Thoracic aorta (tissue), 2 donors: ENCODE data around the gene FAM184A. TPM values are rescaled to one million over a fixed set of nuclear protein-coding genes. Genes with fewer than 3 reads are reported as not detected.
"Not testable (repeated sequence)": the region's sequence is repeated elsewhere in the genome, so short reads cannot be mapped to it uniquely, and the experiment has no call there.

Source experiments
- ATAC-seq: fragments of 150-250 bp; one replicate; pipeline ENCODE4 v1.8.0; 2017; ENCODE audit warnings: low read depth; ENCODE audit not compliant: insufficient number of reproducible peaks, low FRiP score
- DNase-seq: peaks from one replicate; pipeline ENCODE4 v3.0.0-alpha.2; 2020; ENCODE audit warnings: low spot score
- H3K27ac ChIP-seq, 2 donors: fragments of 200-600 bp; sonication (generic); 1 replicate in 1 of 2; 2 replicates in 1 of 2; pipeline ENCODE4 v1.5.1; 2016; ENCODE audit warnings: mild to moderate bottlenecking in 2 of 2, moderate library complexity in 2 of 2
- H3K27me3 ChIP-seq: fragments of 200-600 bp; sonication (generic); replicated peaks from 2 replicates; pipeline ENCODE4 v1.6.0; 2016; ENCODE audit warnings: mild to moderate bottlenecking; ENCODE audit not compliant: insufficient read depth
- H3K36me3 ChIP-seq: fragments of 200-600 bp; sonication (generic); one replicate; pipeline ENCODE4 v1.5.1; 2016
- H3K4me1 ChIP-seq, 2 donors: fragments of 200-600 bp; sonication (generic); 1 replicate in 1 of 2; 2 replicates in 1 of 2; pipeline versions ENCODE4 v1.5.1 to v1.6.0; 2016; ENCODE audit warnings: low read depth in 2 of 2, mild to moderate bottlenecking in 1 of 2; ENCODE audit not compliant: control insufficient read depth in 1 of 2
- H3K4me3 ChIP-seq: fragments of 200-600 bp; sonication (generic); 2 replicates; pipeline ENCODE4 v1.5.1; 2016; ENCODE audit warnings: mild to moderate bottlenecking
- H3K9me3 ChIP-seq: fragments of 200-600 bp; sonication (generic); 2 replicates; pipeline ENCODE4 v1.5.1; 2016
- total RNA-seq, 2 donors: library from RNA; depleted of rRNA; stranded (reverse); fragments of >200 nt; gene quantifications; one replicate each; pipeline versions ENCODE4 v1.1.0 to v1.2.3, GENCODE V29; 2016
- TF ChIP-seq, protein P1 (sequence below): fragments of 200-600 bp; sonication (generic); IDR thresholded peaks from one replicate; pipeline ENCODE4 v1.5.1; 2019; ENCODE audit warnings: antibody characterized with exemption

The FAM184A gene
- total RNA-seq, 2 donors from 2014 or later, result 0.54 to 7.5 TPM

DNA sequence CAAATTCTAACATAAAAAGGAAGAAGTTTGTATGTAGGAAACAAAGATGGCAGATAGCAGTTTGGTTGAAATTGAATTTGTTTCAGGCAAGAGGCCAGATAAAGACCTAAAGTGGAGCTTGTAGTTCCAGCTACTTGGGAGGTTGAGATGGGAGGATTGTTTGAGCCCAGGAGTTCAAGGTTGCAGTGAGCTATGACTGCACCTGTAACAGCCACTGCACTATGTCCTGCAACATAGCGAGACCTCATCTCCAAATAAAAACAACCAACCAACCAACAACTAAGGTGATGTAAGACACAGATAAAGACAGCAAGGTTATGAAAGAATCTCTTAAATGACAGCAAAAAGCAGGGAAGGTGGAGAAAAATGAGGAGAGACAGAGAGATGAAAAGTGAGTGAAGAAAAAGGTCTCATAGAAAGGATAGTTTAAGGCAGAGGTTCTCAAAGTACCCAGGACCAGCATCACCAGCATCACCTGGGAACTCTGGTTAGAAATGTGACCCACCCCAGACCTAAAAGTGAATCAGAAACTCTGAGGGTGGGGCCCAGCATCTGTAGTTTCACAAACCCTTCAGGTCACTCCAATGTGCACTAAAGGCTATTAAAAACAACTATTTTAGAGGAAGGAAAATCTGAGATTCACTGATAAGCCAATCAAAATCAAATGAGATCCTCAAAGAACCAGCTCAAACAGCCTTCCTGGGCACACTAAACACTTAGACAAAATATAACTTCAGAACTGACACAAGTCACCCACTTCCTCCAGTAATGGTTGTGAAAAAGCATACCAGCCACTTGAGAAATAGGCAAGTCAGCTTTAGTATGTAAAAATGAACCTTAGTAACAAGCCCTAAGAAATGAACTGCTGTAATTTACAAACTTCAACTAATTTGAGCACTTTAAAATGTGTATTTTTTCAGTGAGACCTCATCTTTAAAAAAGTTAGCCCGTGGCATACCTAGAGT lies 57.6 kb downstream of the FAM184A start:
- H3K27me3 ChIP-seq, result no peaks in the 10 kb centered on the region
- TF ChIP-seq, protein P1, sequence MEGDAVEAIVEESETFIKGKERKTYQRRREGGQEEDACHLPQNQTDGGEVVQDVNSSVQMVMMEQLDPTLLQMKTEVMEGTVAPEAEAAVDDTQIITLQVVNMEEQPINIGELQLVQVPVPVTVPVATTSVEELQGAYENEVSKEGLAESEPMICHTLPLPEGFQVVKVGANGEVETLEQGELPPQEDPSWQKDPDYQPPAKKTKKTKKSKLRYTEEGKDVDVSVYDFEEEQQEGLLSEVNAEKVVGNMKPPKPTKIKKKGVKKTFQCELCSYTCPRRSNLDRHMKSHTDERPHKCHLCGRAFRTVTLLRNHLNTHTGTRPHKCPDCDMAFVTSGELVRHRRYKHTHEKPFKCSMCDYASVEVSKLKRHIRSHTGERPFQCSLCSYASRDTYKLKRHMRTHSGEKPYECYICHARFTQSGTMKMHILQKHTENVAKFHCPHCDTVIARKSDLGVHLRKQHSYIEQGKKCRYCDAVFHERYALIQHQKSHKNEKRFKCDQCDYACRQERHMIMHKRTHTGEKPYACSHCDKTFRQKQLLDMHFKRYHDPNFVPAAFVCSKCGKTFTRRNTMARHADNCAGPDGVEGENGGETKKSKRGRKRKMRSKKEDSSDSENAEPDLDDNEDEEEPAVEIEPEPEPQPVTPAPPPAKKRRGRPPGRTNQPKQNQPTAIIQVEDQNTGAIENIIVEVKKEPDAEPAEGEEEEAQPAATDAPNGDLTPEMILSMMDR, result no peak
- DNase-seq (no peak), ATAC-seq (no peak)
- no peak overlapping the region for H3K27ac ChIP-seq
- H3K36me3 ChIP-seq, result peaks cover 4% of the 10 kb centered on the region
- no peaks in the 10 kb centered on the region for H3K4me1 ChIP-seq
- no peak overlapping the region for H3K4me3 ChIP-seq
- no peaks in the 10 kb centered on the region for H3K9me3 ChIP-seq

DNA sequence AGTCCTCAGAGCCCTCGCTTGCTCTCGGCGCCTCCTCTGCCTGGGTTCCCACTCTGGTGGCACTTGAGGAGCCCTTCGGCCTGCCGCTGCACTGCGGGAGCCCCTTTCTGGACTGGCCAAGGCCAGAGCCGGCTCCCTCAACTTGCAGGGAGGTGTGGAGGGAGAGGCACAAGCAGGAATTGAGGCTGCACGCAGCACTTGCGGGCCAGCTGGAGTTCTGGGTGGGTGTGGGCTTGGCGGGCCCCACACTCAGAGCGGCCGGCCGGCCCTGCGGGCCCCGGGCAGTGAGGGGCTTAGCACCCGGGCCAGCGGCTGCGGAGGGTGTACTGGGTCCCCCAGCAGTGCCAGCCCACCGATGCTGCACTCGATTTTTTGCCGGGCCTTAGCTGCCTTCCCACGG lies 63.3 kb downstream of the FAM184A start:
- H3K4me3 ChIP-seq, H3K27me3 ChIP-seq, ATAC-seq, H3K9me3 ChIP-seq, DNase-seq, H3K36me3 ChIP-seq, H3K4me1 ChIP-seq, H3K27ac ChIP-seq: not testable (repeated sequence)

DNA sequence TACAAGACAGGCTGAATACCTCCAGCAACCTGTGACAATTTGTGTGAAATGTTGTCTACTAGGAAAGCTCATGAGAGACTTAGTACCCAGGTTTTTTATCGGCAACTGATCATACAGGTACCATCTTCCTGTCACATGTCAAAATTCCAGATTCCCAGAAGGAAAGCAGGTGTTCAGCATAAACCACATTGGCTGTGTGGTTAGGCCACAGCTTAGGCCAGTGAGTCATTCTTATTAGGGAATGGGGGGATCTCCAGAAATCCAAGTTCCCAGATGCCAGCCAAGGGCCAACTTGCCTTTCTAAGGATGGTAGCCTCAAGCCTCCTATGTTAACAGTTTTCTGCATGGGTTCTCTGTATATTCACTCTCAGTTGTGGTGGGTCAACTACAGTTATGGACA lies 65.9 kb downstream of the FAM184A start:
- Histone ChIP-seq H3K27me3 (no peaks in the 10 kb centered on the region), H3K36me3 (no peaks in the 10 kb centered on the region), H3K4me1 (no peaks in the 10 kb centered on the region), H3K4me3 (no peak overlapping the region), H3K27ac (no peak overlapping the region), H3K9me3 (no peaks in the 10 kb centered on the region)
- DNase-seq, result no peak
- ATAC-seq, result no peak
- TF ChIP-seq, protein P1, result no peak

DNA sequence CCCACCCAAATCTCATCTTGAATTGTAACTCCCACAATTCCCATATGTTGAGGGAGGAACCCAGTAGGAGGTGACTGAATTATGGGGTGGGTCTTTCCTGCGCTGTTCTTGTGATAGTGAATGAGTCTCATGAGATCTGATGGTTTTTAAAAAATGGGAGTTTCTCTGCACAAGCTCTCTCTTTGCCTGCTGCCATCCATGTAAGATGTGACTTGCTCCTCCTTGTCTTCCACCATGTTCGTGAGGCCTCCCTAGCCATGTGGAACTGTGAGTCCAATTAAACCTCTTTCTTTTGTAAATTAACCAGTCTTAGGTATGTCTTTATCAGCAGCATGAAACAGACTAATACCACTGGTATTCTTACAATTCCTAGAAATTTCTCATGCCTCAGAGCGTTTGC lies 69.2 kb downstream of the FAM184A start:
- not testable (repeated sequence) for H3K27ac ChIP-seq, H3K9me3 ChIP-seq, H3K4me1 ChIP-seq, H3K27me3 ChIP-seq, H3K4me3 ChIP-seq, ATAC-seq, H3K36me3 ChIP-seq, DNase-seq

DNA sequence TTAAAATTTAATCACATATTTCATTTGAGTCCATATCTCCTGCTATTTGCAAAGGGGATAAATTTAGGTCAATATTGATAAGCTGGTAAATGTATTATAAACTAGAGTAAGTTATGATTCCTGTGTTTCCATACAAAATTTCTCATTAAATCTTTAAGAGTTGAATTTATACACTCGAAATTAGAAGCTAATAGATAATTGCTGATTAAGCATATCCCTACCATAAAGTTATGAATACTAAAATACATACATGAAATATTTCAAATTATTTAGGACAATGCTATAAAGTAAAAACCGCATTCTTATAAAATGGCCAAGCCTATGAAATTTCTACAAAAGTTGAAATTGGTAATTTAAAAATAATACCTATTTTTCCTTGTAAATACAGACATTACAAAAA lies 71.5 kb downstream of the FAM184A start:
- DNase-seq (no peak), ATAC-seq (no peak)
- H3K27ac ChIP-seq, result no peak overlapping the region
- TF ChIP-seq, protein P1, result no peak
- H3K4me1 ChIP-seq, result no peaks in the 10 kb centered on the region
- no peaks in the 10 kb centered on the region for H3K27me3 ChIP-seq
- H3K9me3 ChIP-seq, result no peaks in the 10 kb centered on the region
- H3K36me3 ChIP-seq, result no peaks in the 10 kb centered on the region
- no peak overlapping the region for H3K4me3 ChIP-seq

DNA sequence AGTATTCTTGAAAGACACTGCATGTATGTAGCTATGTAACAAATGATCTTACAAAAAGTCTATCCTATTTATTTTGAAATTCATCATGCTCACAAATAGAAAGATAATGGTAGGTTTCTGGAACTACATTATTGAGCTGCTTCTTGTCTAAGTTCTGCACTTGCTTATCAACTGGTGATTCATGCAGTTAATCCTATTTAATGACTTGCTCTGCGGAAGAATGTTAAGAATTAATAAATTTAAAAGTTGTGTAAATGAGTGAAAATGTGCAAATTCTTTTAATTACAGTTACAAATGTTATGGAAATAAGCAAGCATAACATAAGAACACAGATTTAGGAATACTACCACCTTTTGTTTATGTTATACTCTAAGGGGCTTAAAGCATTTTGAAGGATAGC lies 76.4 kb downstream of the FAM184A start:
- H3K9me3 ChIP-seq, result no peaks in the 10 kb centered on the region
- no peak for DNase-seq
- no peak overlapping the region for H3K27ac ChIP-seq
- H3K4me3 ChIP-seq, result no peak overlapping the region
- no peak for ATAC-seq
- H3K27me3 ChIP-seq, result no peaks in the 10 kb centered on the region
- H3K36me3 ChIP-seq, result no peaks in the 10 kb centered on the region
- TF ChIP-seq, protein P1, result no peak
- H3K4me1 ChIP-seq, result peaks cover 0 to 5% of the 10 kb centered on the region in 2 donors
